ENCODE data around the gene PDP2.

PDP2 gene

DNA sequence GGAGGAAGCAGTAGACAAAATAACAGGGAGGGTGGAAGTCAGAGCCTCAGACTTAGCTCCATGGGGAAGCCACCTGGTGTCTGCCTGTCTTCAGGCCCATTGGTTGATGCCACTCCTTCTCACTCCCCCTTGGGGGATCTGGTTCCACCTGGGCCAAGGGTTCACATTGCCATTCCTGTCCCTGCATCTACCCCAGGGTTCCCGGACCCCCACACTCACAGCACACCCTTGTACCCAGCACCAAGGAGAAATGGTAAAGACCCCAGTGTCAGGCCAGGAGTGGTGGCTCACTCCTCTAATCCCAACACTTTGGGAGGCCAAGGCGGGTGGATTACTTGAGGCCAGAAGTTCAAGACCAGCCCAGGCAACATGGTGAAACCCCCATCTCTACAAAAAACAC is 37.1 kb upstream of the PDP2 start:
- Histone ChIP-seq H2AFZ (ENCODE audit: low read length) (no peak overlapping the region), H3K4me3 (ENCODE audit: low read length in 2 of 2) (peak overlapping the region in 1 of 2 donors; percentile 18), H2BK5ac (ENCODE audit: low read length) (no peak overlapping the region), H2BK120ac (ENCODE audit: low read depth, low read length) (no peak overlapping the region), H3K9ac (ENCODE audit: low read depth, low read length, poor library complexity) (no peak overlapping the region), H4K8ac (ENCODE audit: low read depth, low read length) (no peak overlapping the region), H3K9me3 (replicated peaks in 1 of 2; ENCODE audit: control insufficient read depth in 2 of 2, insufficient read depth in 1 of 2, low read depth in 1 of 2, low read length in 2 of 2) (no peaks in the 10 kb centered on the region), H3K27me3 (ENCODE audit: control insufficient read depth in 3 of 3, insufficient read depth in 3 of 3, low read depth in 1 of 3, low read length in 3 of 3) (peaks cover 15 to 73% (median 50%) of the 10 kb centered on the region in 3 experiments), H2AK5ac (ENCODE audit: low read depth, low read length) (no peak overlapping the region), H3K27ac (replicated peaks; ENCODE audit: low read length) (no peak overlapping the region), H3K79me1 (ENCODE audit: low read depth, low read length) (no peaks in the 10 kb centered on the region), H2BK15ac (ENCODE audit: low read length) (no peak overlapping the region), H3K18ac (ENCODE audit: low read length) (no peak overlapping the region), H3K4ac (ENCODE audit: low read length) (no peak overlapping the region), H3K14ac (ENCODE audit: low read length) (no peak overlapping the region), H3K23ac (ENCODE audit: low read depth, low read length, poor library complexity) (no peak overlapping the region), H2BK12ac (ENCODE audit: low read length) (no peak overlapping the region), H3K36me3 (replicated peaks in 1 of 2; ENCODE audit: control insufficient read depth in 2 of 2, insufficient read depth in 2 of 2, low read length in 2 of 2) (no peaks in the 10 kb centered on the region), H3K4me1 (ENCODE audit: control insufficient read depth in 2 of 2, insufficient read depth in 1 of 2, low read depth in 1 of 2, low read length in 2 of 2) (peaks cover 3 to 8% of the 10 kb centered on the region in 2 donors), H3K4me2 (ENCODE audit: insufficient read depth, low read length, poor library complexity, severe bottlenecking) (no peak overlapping the region), H4K91ac (ENCODE audit: low read depth, low read length, poor library complexity) (no peak overlapping the region)
- no peak for DNase-seq (ENCODE audit: low spot score)
- WGBS, 2 donors (ENCODE audit: extremely low coverage in 2 of 2, insufficient read length in 2 of 2, insufficient replicate concordance in 1 of 2), result no CpG with 5 or more reads among the region's 2 CpGs

- H2BK12ac ChIP-seq (ENCODE audit: low read length), result no peak overlapping the region
- peak overlapping the region; percentile 87 for H2AFZ ChIP-seq (ENCODE audit: low read length)
- no peak overlapping the region for H2BK15ac ChIP-seq (ENCODE audit: low read length)
- H2BK120ac ChIP-seq (ENCODE audit: low read depth, low read length), result no peak overlapping the region
- H3K36me3 ChIP-seq (replicated peaks in 1 of 2; ENCODE audit: control insufficient read depth in 2 of 2, insufficient read depth in 2 of 2, low read length in 2 of 2), result no peaks in the 10 kb centered on the region
- no peak overlapping the region for H3K27ac ChIP-seq (replicated peaks; ENCODE audit: low read length)
- H3K9me3 ChIP-seq (replicated peaks in 1 of 2; ENCODE audit: control insufficient read depth in 2 of 2, insufficient read depth in 1 of 2, low read depth in 1 of 2, low read length in 2 of 2), result no peaks in the 10 kb centered on the region
- no peak overlapping the region for H4K8ac ChIP-seq (ENCODE audit: low read depth, low read length)
- H3K18ac ChIP-seq (ENCODE audit: low read length), result no peak overlapping the region
- H4K91ac ChIP-seq (ENCODE audit: low read depth, low read length, poor library complexity), result no peak overlapping the region
- H3K14ac ChIP-seq (ENCODE audit: low read length), result no peak overlapping the region
- H2AK5ac ChIP-seq (ENCODE audit: low read depth, low read length), result no peak overlapping the region
- no peak overlapping the region for H3K4ac ChIP-seq (ENCODE audit: low read length)
- no peaks in the 10 kb centered on the region for H3K79me1 ChIP-seq (ENCODE audit: low read depth, low read length)
- no CpG with 5 or more reads among the region's 14 CpGs for WGBS, 2 donors (ENCODE audit: extremely low coverage in 2 of 2, insufficient read length in 2 of 2, insufficient replicate concordance in 1 of 2)
- no peak overlapping the region for H2BK5ac ChIP-seq (ENCODE audit: low read length)
- no peak overlapping the region for H3K23ac ChIP-seq (ENCODE audit: low read depth, low read length, poor library complexity)
- peak overlapping the region; percentile 99 for H3K4me2 ChIP-seq (ENCODE audit: insufficient read depth, low read length, poor library complexity, severe bottlenecking)
- peaks cover 3 to 8% of the 10 kb centered on the region in 2 donors for H3K4me1 ChIP-seq (ENCODE audit: control insufficient read depth in 2 of 2, insufficient read depth in 1 of 2, low read depth in 1 of 2, low read length in 2 of 2)
- H3K27me3 ChIP-seq (ENCODE audit: control insufficient read depth in 3 of 3, insufficient read depth in 3 of 3, low read depth in 1 of 3, low read length in 3 of 3), result peaks cover 15 to 81% (median 50%) of the 10 kb centered on the region in 3 experiments
- peak overlapping the region; percentile 32 to 82 for H3K4me3 ChIP-seq (ENCODE audit: low read length in 2 of 2)
- no peak for DNase-seq (ENCODE audit: low spot score)
- H3K9ac ChIP-seq (ENCODE audit: low read depth, low read length, poor library complexity), result no peak overlapping the region
Observed at GRCh38 chr16:66844009-66844341, 36.3 kb upstream of the PDP2 start.

DNA sequence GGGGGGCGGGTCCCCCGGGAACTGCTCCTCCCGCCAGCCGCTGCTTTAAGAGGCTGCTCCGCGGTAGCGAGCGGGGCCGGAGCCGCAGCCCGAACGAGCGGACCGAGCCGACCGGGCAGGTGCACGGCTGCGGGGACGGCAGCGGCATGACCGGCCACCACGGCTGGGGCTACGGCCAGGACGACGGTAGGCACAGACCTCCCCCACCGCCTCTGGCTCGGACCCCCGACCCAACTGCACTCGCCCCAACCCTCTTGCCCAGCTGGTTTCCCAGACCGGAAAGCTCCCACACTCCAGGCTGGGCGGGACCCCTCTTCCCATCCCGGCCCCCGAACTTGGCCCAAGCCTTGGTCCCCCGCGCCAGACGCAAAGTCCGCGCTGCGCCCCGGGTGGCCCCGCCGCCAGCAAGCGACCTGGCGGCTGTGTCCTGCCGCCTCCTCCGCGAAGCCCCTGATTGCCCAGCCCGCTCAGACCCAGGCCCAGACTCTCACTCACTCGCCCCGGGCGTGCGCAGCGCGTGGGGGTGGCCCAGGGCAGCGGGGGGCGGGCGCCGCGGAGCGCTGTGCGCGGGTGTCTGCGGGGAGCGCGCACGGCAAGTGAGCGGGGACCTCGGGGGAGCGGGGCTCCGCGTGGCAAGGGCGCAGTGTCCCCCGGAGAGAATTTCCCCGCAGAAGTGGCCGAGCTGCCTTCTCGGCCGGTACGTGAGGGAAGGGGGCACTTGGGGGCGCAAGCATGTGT is 35.8 kb upstream of the PDP2 start, which contains the start of gene CA7:
Gene CA7, plus strand, starts transcription at position 73 of the 738 bp plus-strand sequence. Its CDS starts 74 bp downstream, at position 147.
- no peak for DNase-seq (ENCODE audit: low spot score)
- no CpG with 5 or more reads among the region's 79 CpGs for WGBS, 2 donors (ENCODE audit: extremely low coverage in 2 of 2, insufficient read length in 2 of 2, insufficient replicate concordance in 1 of 2)
- H3K27ac ChIP-seq (replicated peaks; ENCODE audit: low read length), result no peak within 1 kb of the TSS

GRCh38 chr16:66845080-66845410 is 35.3 kb upstream of the PDP2 start:
- Histone ChIP-seq H3K4me3 (ENCODE audit: low read length in 2 of 2) (peak overlapping the region; percentile 32 to 82), H2BK15ac (ENCODE audit: low read length) (no peak overlapping the region), H3K23ac (ENCODE audit: low read depth, low read length, poor library complexity) (peak overlapping the region; percentile 21), H2BK12ac (ENCODE audit: low read length) (no peak overlapping the region), H3K36me3 (replicated peaks in 1 of 2; ENCODE audit: control insufficient read depth in 2 of 2, insufficient read depth in 2 of 2, low read length in 2 of 2) (no peaks in the 10 kb centered on the region), H2AFZ (ENCODE audit: low read length) (peak overlapping the region; percentile 87), H3K4me2 (ENCODE audit: insufficient read depth, low read length, poor library complexity, severe bottlenecking) (peak overlapping the region; percentile 99), H3K27ac (replicated peaks; ENCODE audit: low read length) (no peak overlapping the region), H3K27me3 (ENCODE audit: control insufficient read depth in 3 of 3, insufficient read depth in 3 of 3, low read depth in 1 of 3, low read length in 3 of 3) (peaks cover 15 to 88% (median 50%) of the 10 kb centered on the region in 3 experiments), H3K79me1 (ENCODE audit: low read depth, low read length) (no peaks in the 10 kb centered on the region), H2BK5ac (ENCODE audit: low read length) (peak overlapping the region; percentile 7), H3K4ac (ENCODE audit: low read length) (no peak overlapping the region), H3K9me3 (replicated peaks in 1 of 2; ENCODE audit: control insufficient read depth in 2 of 2, insufficient read depth in 1 of 2, low read depth in 1 of 2, low read length in 2 of 2) (no peaks in the 10 kb centered on the region), H3K9ac (ENCODE audit: low read depth, low read length, poor library complexity) (peak overlapping the region; percentile 78), H2BK120ac (ENCODE audit: low read depth, low read length) (no peak overlapping the region), H3K14ac (ENCODE audit: low read length) (no peak overlapping the region), H2AK5ac (ENCODE audit: low read depth, low read length) (peak overlapping the region; percentile 4), H3K4me1 (ENCODE audit: control insufficient read depth in 2 of 2, insufficient read depth in 1 of 2, low read depth in 1 of 2, low read length in 2 of 2) (peaks cover 3 to 8% of the 10 kb centered on the region in 2 donors), H4K8ac (ENCODE audit: low read depth, low read length) (no peak overlapping the region), H3K18ac (ENCODE audit: low read length) (peak overlapping the region; percentile 93), H4K91ac (ENCODE audit: low read depth, low read length, poor library complexity) (no peak overlapping the region)
- WGBS, 2 donors (ENCODE audit: extremely low coverage in 2 of 2, insufficient read length in 2 of 2, insufficient replicate concordance in 1 of 2), result no CpG with 5 or more reads among the region's 10 CpGs
- no peak for DNase-seq (ENCODE audit: low spot score)

More for the DNA sequence above, 35.8 kb upstream of the PDP2 start, which contains the start of gene CA7:
- Histone ChIP-seq H4K8ac (ENCODE audit: low read depth, low read length) (no peak within 1 kb of the TSS), H3K4me1 (ENCODE audit: control insufficient read depth in 2 of 2, insufficient read depth in 1 of 2, low read depth in 1 of 2, low read length in 2 of 2) (peaks cover 3 to 8% of the 10 kb centered on the region in 2 donors), H3K9ac (ENCODE audit: low read depth, low read length, poor library complexity) (peak within 1 kb of the TSS; percentile 78), H3K9me3 (replicated peaks in 1 of 2; ENCODE audit: control insufficient read depth in 2 of 2, insufficient read depth in 1 of 2, low read depth in 1 of 2, low read length in 2 of 2) (no peaks in the 10 kb centered on the region), H2AFZ (ENCODE audit: low read length) (peak within 1 kb of the TSS; percentile 87), H3K23ac (ENCODE audit: low read depth, low read length, poor library complexity) (peak within 1 kb of the TSS; percentile 21), H2BK12ac (ENCODE audit: low read length) (no peak within 1 kb of the TSS), H4K91ac (ENCODE audit: low read depth, low read length, poor library complexity) (no peak within 1 kb of the TSS), H3K27me3 (ENCODE audit: control insufficient read depth in 3 of 3, insufficient read depth in 3 of 3, low read depth in 1 of 3, low read length in 3 of 3) (peaks cover 15 to 87% (median 50%) of the 10 kb centered on the region in 3 experiments), H2BK5ac (ENCODE audit: low read length) (peak within 1 kb of the TSS; percentile 7), H3K4me2 (ENCODE audit: insufficient read depth, low read length, poor library complexity, severe bottlenecking) (peak within 1 kb of the TSS; percentile 99), H3K14ac (ENCODE audit: low read length) (peak within 1 kb of the TSS; percentile 66), H3K79me1 (ENCODE audit: low read depth, low read length) (no peaks in the 10 kb centered on the region), H2BK15ac (ENCODE audit: low read length) (no peak within 1 kb of the TSS), H3K4me3 (ENCODE audit: low read length in 2 of 2) (peak within 1 kb of the TSS; percentile 32 to 82), H3K18ac (ENCODE audit: low read length) (peak within 1 kb of the TSS; percentile 93), H2BK120ac (ENCODE audit: low read depth, low read length) (no peak within 1 kb of the TSS), H2AK5ac (ENCODE audit: low read depth, low read length) (peak within 1 kb of the TSS; percentile 4), H3K36me3 (replicated peaks in 1 of 2; ENCODE audit: control insufficient read depth in 2 of 2, insufficient read depth in 2 of 2, low read length in 2 of 2) (no peaks in the 10 kb centered on the region), H3K4ac (ENCODE audit: low read length) (no peak within 1 kb of the TSS)

Measured in neuronal stem cell (in vitro differentiated cells).